HG03280 (cell line): Measurements from ENCODE around the gene MACROH2A1.

ENCODE experiments used
- ATAC-seq: cut with Tn5 transposase; IDR thresholded peaks from one replicate; pipeline ENCODE4 v1.9.1; 2021; ENCODE audit warnings: mild to moderate bottlenecking, moderate library complexity; ENCODE audit not compliant: unreplicated experiment

MACROH2A1 gene

GRCh38 chr5:135398160-135398854, 724 bp downstream of the MACROH2A1 start:
- ATAC-seq: peak; percentile 34

DNA sequence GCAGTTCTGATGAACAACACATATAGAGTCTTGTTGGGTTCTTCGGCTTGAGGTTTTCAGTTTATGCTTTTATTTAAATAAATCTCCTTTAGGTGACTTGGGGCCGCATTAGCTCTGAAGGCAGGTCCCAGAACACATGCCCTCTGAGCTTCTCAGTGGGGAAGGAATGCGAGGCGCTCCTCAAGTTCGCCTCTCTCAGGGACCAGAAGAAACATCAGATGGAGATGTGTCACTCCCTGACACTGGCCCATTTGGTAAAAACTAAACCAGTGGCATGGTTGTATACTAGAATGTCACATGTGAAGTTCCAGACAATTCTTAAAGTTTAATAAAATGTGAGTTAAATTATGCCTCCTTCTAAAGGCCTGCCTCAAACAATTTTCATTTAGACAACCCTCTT, 1.9 kb downstream of the MACROH2A1 start:
- no peak for ATAC-seq

- ATAC-seq: no peak
These were observed 2.5 kb downstream of the MACROH2A1 start for GRCh38 chr5:135396459-135397055.

- no peak for ATAC-seq
These were observed 3.2 kb downstream of the MACROH2A1 start for GRCh38 chr5:135395866-135396265.

DNA sequence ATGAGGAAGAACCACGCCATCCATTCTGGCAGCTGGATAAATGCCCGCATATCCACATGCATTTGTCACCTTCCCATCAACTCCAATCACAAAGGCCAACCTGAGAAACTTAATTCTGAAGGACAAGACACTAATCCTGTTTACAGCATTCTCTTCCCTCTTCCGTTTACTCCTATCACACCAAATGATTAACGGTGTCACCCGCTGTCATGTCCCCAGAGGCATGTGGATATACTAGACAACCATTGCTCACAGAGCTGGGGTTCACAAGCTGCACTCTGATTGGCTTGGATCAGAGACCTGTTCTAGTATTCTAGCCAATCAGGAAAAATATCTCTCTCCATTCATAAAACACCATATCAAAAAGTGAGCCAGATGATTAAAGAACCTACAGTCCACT, 3.6 kb downstream of the MACROH2A1 start:
- no peak for ATAC-seq

DNA sequence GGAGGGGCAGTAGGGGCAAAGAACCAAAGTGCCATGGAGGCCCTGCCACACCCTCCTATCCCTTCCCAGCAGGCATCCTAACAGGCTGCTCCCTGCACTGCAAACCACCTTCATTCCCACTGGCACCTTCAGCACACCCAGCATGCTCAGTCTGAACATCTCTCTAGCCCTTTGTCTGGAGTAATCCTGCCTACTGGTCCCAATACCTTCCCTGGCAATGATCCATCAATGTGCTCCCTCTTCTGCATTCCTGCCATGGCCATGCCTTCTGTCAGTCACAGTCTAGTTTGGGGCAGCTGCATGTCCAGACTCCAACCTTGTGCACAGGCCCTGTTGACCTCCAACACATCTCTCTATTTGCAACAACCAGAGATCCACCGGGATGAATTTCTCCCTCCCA, 4.9 kb downstream of the MACROH2A1 start:
- ATAC-seq: no peak

- ATAC-seq: no peak
These were observed 5.3 kb downstream of the MACROH2A1 start for GRCh38 chr5:135393691-135394090.

- no peak for ATAC-seq
These were observed 5.8 kb downstream of the MACROH2A1 start for GRCh38 chr5:135393229-135393628.

GRCh38 chr5:135392256-135392655, 6.8 kb downstream of the MACROH2A1 start:
- ATAC-seq: no peak

DNA sequence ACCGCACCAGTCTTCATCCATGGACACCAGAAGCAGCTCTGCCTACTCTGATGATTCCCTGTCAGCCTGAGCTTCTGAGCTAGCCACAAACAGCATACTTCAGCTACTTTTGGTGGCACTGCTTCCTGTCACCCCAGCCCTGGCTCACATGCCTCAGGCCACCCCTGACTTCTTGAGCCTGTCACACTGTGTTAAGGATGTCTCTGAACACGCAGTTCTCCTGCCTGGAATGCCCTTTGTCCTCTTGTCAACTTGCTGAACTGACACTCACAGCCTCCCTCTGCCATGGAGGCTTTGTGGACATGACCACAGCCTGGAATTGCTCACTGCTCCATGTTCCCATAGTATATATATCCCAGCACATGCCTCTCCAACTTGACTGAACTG, 7.2 kb downstream of the MACROH2A1 start:
- no peak for ATAC-seq

GRCh38 chr5:135391116-135391868, 7.7 kb downstream of the MACROH2A1 start:
- no peak for ATAC-seq

- no peak for ATAC-seq
These were observed 10.1 kb downstream of the MACROH2A1 start for GRCh38 chr5:135388860-135389435.

- no peak for ATAC-seq
These were observed 11.4 kb downstream of the MACROH2A1 start for GRCh38 chr5:135387629-135387960.

DNA sequence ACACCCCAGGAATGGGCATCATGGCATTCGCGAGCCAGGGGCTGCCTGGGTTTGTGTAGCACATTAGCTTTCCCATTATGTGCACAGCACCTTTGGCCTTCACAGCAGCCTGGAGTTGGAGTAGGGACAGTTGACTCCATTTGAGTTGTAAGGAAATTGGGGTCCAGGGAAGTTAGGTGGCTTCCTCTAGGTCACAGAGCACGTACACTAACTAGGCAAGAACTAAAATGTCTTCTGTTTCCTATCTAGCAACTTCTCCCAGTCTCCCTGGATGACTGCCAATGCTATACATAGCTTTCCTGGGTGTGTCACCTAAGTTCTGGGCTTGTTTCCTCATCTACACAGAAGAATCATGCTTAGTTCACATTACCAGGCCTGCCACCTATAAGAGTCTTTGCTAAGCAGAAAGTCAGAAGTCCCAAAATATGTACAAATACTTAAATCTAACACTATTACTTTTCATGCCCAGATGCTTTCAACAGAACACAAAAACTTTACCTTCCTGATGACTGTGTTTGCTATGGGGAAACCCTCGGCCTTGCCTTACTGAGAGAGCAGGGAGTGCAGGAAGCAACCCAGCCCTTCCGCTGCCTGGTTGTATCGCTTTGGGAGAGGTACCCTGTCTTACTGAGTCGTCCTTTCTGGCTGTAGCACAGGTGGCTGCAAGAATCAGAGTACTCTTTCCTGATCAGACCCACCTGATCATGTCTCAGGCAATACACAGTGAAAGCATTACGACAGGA, 12.0 kb downstream of the MACROH2A1 start:
- no peak for ATAC-seq

GRCh38 chr5:135386096-135386495, 12.9 kb downstream of the MACROH2A1 start:
- no peak for ATAC-seq

DNA sequence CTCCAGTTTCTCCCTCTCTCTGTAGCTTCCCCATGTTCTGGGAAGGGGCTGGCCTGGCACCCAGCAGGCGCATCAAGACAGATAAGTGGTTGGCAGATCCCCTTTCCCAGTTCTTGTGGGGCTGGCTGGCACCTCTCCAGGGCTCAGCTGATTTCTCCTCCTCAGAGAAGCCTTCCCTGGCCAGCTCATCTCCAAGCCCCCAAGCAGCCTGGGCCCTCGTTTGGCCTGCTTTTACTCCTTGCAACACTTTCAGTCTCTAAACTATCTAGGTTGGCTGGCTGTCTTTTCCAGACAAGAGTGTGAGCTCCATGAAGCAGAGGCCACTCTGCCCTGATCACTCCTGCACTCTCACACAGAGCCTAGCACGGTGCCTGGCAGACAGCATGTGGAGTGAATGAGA, 13.5 kb downstream of the MACROH2A1 start:
- ATAC-seq: no peak

DNA sequence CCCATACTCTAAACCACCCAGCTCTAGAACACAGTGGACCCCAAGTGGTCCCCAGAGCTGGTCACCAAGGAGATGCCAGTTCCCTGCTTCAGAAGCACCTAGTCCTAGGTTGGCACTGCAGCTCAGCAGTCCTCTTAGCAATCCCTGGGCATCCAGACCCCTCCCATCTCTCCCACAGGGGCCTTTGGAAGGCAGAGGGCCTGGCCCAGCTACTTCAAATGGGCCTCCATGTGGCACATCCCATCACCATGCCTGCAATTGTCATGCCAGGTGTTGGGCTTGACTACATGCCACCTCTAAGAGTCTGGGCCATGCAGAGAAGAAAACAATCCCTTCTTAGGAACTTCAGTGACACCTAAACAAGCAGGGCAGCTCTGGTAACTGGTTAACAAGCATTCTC, 14.1 kb downstream of the MACROH2A1 start:
- no peak for ATAC-seq

- ATAC-seq: no peak
These were observed 15.1 kb downstream of the MACROH2A1 start for GRCh38 chr5:135383803-135384495.

- no peak for ATAC-seq
These were observed 16.1 kb downstream of the MACROH2A1 start for GRCh38 chr5:135382981-135383380.

DNA sequence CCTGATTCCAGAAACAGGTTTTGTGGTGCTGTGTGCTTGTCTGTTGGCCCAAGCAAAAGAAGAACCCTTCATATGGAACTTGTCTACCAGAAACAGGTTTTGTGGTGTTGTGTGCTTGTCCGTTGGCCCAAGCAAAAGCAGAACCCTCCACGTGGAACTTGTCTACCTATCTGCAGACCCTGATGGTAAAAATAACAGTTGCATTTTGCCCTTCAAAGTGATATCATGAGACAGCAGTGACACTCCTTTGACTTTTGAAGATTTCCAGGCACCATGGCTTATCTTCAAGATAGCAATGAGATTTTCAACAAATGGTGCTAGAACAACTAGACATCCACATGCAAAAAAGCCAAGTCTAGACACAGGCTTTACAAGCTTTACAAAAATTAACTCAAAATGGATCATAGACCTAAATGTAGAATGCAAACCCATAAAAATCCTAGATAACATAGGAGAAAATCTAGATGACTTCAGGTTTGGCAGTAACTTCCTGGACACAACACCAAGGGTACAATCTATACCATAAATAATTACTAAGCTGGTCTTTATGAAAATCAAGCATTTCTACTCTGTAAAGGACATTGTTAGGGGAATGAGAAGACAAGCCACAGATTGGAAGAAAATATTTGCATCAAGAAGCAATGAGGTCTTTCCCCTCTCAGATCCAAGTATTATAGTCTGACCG, 16.8 kb downstream of the MACROH2A1 start:
- no peak for ATAC-seq
